Iris pigment epithelial cell (primary cell): ENCODE results near the gene FGF3.

ENCODE experiments used
- DNase-seq: peaks from one replicate; pipeline ENCODE4 v3.0.0-alpha.2; 2011; ENCODE audit warnings: low read depth

The FGF3 gene

GRCh38 chr11:69818603-69819441, at the start of gene FGF3:
TSS of gene FGF3 (minus strand) at chr11:69819416. CDS start at chr11:69818933, 483 bp downstream.
- DNase-seq: no peak

- DNase-seq: no peak
These were observed 49.7 kb upstream of the FGF3 start for GRCh38 chr11:69868871-69869270.

DNA sequence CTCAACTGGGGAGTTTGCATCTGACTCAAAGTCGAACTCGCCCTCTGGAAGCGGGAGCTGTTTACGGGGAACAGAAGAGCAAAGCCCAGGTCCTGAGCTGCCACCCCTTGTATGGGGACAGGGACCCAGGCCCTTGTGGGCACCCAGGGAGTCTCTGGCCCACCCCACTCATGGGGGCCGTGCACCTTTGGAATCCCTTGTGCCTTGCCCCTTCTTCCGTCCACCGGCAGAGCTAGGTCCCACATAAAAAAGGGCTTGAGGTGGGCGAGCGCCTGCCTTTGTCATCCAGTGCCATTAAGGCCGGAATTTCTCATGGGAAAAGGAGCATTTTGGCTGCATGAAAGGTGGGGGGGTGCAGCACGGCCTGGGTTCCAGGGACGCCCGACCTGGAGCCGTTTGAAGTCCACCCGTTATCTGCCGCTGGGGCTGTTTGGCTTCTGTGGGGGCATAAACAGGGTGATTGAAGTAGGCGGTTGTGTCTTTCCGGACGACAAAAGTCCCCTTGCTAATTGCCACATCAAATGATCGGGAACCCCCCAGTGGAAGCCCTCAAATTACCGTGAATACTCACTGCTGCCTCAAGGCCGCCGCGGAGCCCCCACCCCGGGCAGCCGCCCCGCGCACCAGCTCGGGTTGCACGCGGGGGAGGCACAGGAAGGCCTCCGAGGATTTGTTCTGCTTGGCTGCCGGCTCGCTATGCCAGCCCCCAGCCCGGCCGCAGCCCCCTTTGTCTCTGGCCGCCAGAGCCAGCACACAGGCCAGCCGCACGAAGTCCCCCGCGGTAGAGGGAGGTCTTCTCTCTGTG, 49.0 kb upstream of the FGF3 start:
- no peak for DNase-seq

- peak; percentile 16 for DNase-seq
These were observed 48.1 kb upstream of the FGF3 start for GRCh38 chr11:69867076-69868005.

- DNase-seq: no peak
These were observed 47.4 kb upstream of the FGF3 start for GRCh38 chr11:69866648-69867047.

DNA sequence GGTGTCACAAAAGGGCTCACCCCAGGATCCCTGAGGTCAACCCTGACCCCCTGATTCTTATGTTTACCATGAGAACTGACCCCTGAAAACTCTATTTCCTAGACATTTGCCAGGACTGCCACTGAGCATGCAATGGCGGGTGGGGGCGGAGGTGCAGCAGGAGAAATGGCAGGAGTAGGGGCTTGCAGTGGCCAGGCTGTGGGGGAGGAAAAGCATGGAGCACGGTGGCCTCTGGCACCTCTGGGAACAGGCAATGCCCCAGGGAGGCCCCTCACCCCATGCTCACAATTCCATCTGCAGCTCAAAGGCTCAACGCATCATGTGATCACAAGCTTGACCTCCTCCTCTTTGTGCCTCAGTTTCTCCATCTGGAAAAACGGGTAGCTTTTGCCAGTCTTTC, 46.5 kb upstream of the FGF3 start:
- no peak for DNase-seq

GRCh38 chr11:69864686-69865661, 45.8 kb upstream of the FGF3 start:
- no peak for DNase-seq

GRCh38 chr11:69863544-69864200, 44.5 kb upstream of the FGF3 start:
- no peak for DNase-seq

DNA sequence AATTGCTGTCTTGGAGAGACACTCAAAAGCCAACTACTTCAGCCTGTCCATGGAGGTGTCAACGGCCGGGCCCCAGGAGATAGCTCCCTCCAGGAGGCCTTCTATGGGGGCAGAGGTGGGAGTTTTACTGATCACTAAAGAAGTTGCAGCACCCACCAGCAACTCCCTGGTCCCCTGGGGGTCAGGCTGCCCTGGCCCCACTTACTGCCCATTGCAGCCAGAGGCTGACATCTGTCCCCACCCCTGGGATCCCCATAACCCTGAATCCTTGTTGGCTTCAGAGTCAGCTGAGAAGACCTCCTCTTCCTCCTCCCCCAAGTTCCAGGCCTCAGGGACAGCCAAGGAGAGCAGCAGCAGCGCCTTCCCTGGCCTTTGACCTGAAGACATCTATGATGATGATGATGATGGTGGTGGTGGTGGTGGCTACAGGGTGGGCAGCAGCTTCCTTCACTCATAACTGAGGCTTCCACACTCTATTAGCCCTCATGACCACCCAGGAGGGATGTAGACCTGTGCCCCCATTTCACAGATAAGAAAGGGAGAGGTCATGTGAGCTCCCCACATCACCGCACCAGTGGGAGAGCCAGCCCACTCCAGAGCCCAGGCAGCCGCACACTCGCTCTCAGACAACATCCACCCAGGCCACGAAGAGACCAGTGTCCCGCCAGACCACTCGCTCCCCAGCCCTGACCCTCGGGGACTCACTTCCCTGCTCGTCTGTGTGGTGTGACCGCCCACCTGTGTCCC, 43.8 kb upstream of the FGF3 start:
- no peak for DNase-seq

GRCh38 chr11:69862331-69862771, 43.1 kb upstream of the FGF3 start:
- DNase-seq: no peak

DNA sequence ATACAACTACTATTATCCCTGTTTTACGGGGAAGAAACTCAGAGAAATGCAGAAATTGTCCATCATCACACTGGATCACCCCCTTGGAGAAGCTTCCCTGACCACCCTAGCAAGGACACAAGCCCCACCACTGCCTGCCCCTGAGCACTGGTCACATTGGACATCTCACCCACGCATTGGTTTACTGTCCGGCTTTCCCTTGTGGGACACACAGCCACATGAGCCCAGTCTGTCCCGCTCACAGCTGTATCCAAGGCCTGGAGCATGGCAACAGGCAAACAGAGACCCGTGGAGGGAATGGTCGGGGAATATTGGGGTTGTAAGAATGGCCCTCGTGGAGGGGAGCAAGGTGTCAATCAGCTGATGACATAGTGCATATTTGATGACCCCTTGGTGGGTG, 42.7 kb upstream of the FGF3 start:
- DNase-seq: no peak

DNA sequence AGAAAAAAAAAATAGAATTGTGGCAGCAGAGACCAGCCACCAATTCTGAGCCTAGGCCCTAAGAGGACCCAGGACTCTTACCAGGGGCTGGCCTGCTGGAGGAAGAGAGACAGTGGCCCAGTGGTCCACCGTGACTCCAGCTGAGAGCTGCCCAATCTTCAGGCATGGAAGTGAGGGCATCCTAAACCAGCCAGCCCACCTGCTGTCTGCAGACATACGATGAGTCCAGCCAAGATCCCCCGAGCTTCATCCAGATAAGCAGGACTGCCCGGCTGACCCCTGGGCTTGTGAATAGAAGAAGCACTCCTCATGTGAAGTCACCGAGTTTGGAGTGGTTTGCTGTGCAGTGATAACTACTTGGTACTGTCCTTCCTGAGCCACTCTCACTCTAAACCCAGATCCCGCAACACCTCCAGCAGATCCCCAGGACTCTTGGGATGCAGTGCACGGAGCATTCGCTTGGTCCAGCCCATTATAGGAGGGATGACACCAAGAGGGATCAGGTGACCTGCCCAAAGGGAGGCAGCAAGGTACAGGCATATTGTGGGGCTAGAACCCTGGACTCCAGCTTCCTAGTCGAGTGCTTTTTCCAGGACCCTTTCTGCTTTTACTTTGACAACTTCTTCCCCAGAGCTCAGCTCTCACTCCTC, 41.7 kb upstream of the FGF3 start:
- no peak for DNase-seq

- no peak for DNase-seq
These were observed 41.0 kb upstream of the FGF3 start for GRCh38 chr11:69860244-69860643.

DNA sequence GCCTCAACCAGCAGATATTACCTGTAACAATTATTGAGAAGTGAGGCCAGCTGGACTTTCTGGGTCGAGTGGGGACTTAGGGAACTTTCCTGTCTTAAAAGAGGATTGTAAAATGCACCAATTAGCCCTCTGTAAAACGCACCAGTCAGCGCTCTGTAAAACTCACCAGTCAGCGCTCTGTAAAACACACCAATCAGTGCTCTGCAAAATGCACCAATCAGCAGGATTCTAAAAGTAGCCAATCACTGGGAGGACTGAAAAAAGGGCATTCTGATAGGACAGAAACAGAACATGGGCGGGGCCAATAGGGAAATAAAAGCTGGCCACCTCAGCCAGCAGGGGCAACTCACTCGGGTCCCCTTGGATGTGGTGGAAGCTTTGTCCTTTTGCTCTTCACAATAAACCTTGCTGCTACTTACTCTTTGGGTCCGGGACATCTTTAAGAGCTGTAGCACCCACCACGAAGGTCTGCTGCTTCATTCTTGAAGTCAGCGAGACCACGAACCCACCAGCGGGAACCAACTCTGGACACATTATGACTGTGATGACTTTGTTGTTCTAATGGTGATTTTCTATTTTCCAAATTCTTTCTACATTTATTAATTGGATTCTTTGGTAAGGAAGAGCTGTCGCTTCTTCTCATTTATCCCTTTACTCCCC, 40.2 kb upstream of the FGF3 start:
- no peak for DNase-seq

GRCh38 chr11:69855421-69855820, 36.2 kb upstream of the FGF3 start:
- DNase-seq: no peak

DNA sequence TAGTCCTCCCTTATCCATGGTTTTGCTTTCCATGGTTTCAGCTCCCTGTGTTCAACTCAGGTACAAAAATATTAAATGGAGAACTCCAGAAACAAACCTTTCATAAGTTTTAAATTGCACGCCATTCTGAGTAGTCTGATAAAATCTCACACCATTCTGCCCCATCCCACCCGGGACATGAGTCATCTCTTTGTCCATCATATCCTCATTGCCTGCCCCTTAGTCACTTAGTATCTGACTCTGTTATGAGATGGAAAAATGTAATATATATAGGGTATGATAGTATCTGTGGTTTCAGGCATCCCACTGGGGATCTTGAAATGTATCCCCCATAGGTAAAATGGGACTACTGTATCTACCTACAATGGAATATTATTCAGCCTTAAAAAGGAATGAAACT, 35.5 kb upstream of the FGF3 start:
- peak; percentile 76 for DNase-seq

DNA sequence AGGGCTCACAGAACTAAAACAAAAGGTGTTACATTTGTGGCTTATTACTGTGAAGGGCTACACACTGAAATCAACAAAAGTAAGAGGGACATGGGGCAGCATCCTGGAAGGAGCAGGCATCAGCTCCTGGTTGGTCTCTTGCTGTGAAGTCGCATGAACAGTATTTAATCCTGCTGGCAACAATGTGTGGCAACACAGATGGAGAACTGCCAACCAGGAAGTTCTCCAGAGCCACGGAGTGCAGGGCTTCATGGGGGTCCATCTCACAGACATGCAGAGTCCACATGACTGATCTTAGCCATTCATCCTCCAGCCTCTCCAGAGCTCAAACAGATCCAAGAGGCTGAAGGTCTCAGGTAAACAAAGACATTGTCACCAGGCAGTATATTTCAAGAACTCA, 32.8 kb upstream of the FGF3 start:
- DNase-seq: no peak

DNA sequence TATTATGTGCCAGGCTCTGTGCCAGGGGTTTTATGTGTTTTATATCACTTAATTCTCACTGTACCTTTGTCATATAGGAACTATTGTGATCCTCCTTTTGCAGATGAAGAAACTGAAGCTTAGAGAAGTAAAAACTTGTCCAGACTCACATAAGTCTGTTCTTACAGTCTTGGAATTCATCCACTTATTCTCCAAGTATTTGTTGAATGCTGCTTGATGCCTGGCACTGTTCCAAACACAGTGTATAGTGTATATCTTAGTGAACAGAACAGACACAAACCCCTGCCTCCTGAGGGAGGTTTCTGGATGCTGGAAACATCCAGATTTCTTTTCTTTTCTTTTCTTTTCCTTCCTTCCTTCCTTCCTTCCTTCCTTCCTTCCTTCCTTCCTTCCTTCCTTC, 29.0 kb upstream of the FGF3 start:
- peak; percentile 77 for DNase-seq

DNA sequence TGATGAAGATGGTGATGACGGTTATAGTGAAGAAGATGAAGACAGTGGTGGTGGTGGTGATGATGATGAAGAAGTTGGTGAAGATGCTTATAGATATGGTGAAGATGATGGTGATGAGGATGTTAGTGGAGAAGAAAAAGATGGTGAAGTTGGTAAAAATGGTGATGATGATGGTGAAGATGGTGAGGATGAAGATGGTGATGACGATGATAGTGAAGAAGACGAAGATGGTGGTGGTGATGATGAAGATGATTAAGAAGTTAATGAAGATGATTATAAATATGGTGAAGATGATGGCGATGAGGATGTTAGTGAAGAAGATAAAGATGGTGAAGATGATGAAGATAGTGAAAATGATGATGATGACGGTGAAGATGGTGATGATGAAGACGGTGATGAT, 25.2 kb upstream of the FGF3 start:
- no peak for DNase-seq
